ENCODE measurements around the gene SLC10A2.

The SLC10A2 gene

GRCh38 chr13:103007427-103007762, 58.8 kb downstream of the SLC10A2 start:
- H3K4me1 ChIP-seq (ENCODE audit: insufficient read depth, insufficient read length): no peaks in the 10 kb centered on the region
- H3K27me3 ChIP-seq (ENCODE audit: insufficient read depth, insufficient read length): no peaks in the 10 kb centered on the region
- no peak overlapping the region for H3K4me3 ChIP-seq (ENCODE audit: insufficient read length, low read depth)
- H3K9me3 ChIP-seq (ENCODE audit: insufficient read depth, low read length): no peaks in the 10 kb centered on the region
- TF ChIP-seq SUZ12 (IDR thresholded peaks at IDR 0.05; ENCODE audit: extremely low read depth, insufficient read depth, insufficient read length) (no peak), YY1 (IDR thresholded peaks at IDR 0.05; ENCODE audit: insufficient read depth, insufficient read length) (no peak), ZNF274 (IDR thresholded peaks at IDR 0.05; ENCODE audit: low read depth, low read length) (no peak)
- H3K9ac ChIP-seq (ENCODE audit: insufficient read length, low read depth): no peak overlapping the region
- no peak for DNase-seq (ENCODE audit: low read depth, low spot score)
- H3K36me3 ChIP-seq (ENCODE audit: insufficient read depth, insufficient read length, low read length): no peaks in the 10 kb centered on the region

- no peaks in the 10 kb centered on the region for H3K4me1 ChIP-seq (ENCODE audit: insufficient read depth, insufficient read length)
- H3K36me3 ChIP-seq (ENCODE audit: insufficient read depth, insufficient read length, low read length): no peaks in the 10 kb centered on the region
- TF ChIP-seq ZNF274 (IDR thresholded peaks at IDR 0.05; ENCODE audit: low read depth, low read length) (no peak), YY1 (IDR thresholded peaks at IDR 0.05; ENCODE audit: insufficient read depth, insufficient read length) (no peak), SUZ12 (IDR thresholded peaks at IDR 0.05; ENCODE audit: extremely low read depth, insufficient read depth, insufficient read length) (no peak)
- no peak for DNase-seq (ENCODE audit: low read depth, low spot score)
- H3K9ac ChIP-seq (ENCODE audit: insufficient read length, low read depth): no peak overlapping the region
- H3K9me3 ChIP-seq (ENCODE audit: insufficient read depth, low read length): no peaks in the 10 kb centered on the region
- H3K27me3 ChIP-seq (ENCODE audit: insufficient read depth, insufficient read length): no peaks in the 10 kb centered on the region
- no peak overlapping the region for H3K4me3 ChIP-seq (ENCODE audit: insufficient read length, low read depth)
Observed at GRCh38 chr13:103006641-103007426, 59.4 kb downstream of the SLC10A2 start.

GRCh38 chr13:103004661-103005345, 61.4 kb downstream of the SLC10A2 start:
- H3K4me1 ChIP-seq (ENCODE audit: insufficient read depth, insufficient read length): no peaks in the 10 kb centered on the region
- DNase-seq (ENCODE audit: low read depth, low spot score): no peak
- no peak overlapping the region for H3K9ac ChIP-seq (ENCODE audit: insufficient read length, low read depth)
- no peaks in the 10 kb centered on the region for H3K36me3 ChIP-seq (ENCODE audit: insufficient read depth, insufficient read length, low read length)
- H3K4me3 ChIP-seq (ENCODE audit: insufficient read length, low read depth): no peak overlapping the region
- H3K9me3 ChIP-seq (ENCODE audit: insufficient read depth, low read length): no peaks in the 10 kb centered on the region
- no peaks in the 10 kb centered on the region for H3K27me3 ChIP-seq (ENCODE audit: insufficient read depth, insufficient read length)
- TF ChIP-seq SUZ12 (IDR thresholded peaks at IDR 0.05; ENCODE audit: extremely low read depth, insufficient read depth, insufficient read length): no peak
- no peak for TF ChIP-seq YY1 (IDR thresholded peaks at IDR 0.05; ENCODE audit: insufficient read depth, insufficient read length)
- no peak for TF ChIP-seq ZNF274 (IDR thresholded peaks at IDR 0.05; ENCODE audit: low read depth, low read length)

- no peaks in the 10 kb centered on the region for H3K9me3 ChIP-seq (ENCODE audit: insufficient read depth, low read length)
- H3K36me3 ChIP-seq (ENCODE audit: insufficient read depth, insufficient read length, low read length): no peaks in the 10 kb centered on the region
- no peak for DNase-seq (ENCODE audit: low read depth, low spot score)
- no peak for TF ChIP-seq ZNF274 (IDR thresholded peaks at IDR 0.05; ENCODE audit: low read depth, low read length)
- no peak for TF ChIP-seq SUZ12 (IDR thresholded peaks at IDR 0.05; ENCODE audit: extremely low read depth, insufficient read depth, insufficient read length)
- no peak for TF ChIP-seq YY1 (IDR thresholded peaks at IDR 0.05; ENCODE audit: insufficient read depth, insufficient read length)
- H3K27me3 ChIP-seq (ENCODE audit: insufficient read depth, insufficient read length): no peaks in the 10 kb centered on the region
- no peak overlapping the region for H3K4me3 ChIP-seq (ENCODE audit: insufficient read length, low read depth)
- H3K9ac ChIP-seq (ENCODE audit: insufficient read length, low read depth): no peak overlapping the region
- H3K4me1 ChIP-seq (ENCODE audit: insufficient read depth, insufficient read length): no peaks in the 10 kb centered on the region
Observed at GRCh38 chr13:103003631-103004030, 62.6 kb downstream of the SLC10A2 start.

- Histone ChIP-seq H3K27me3 (ENCODE audit: insufficient read depth, insufficient read length) (no peaks in the 10 kb centered on the region), H3K9ac (ENCODE audit: insufficient read length, low read depth) (no peak overlapping the region), H3K4me1 (ENCODE audit: insufficient read depth, insufficient read length) (no peaks in the 10 kb centered on the region), H3K36me3 (ENCODE audit: insufficient read depth, insufficient read length, low read length) (no peaks in the 10 kb centered on the region), H3K4me3 (ENCODE audit: insufficient read length, low read depth) (no peak overlapping the region), H3K9me3 (ENCODE audit: insufficient read depth, low read length) (no peaks in the 10 kb centered on the region)
- no peak for DNase-seq (ENCODE audit: low read depth, low spot score)
- no peak for TF ChIP-seq SUZ12 (IDR thresholded peaks at IDR 0.05; ENCODE audit: extremely low read depth, insufficient read depth, insufficient read length)
- TF ChIP-seq YY1 (IDR thresholded peaks at IDR 0.05; ENCODE audit: insufficient read depth, insufficient read length): no peak
- TF ChIP-seq ZNF274 (IDR thresholded peaks at IDR 0.05; ENCODE audit: low read depth, low read length): no peak
Observed at GRCh38 chr13:103002279-103002678, 63.9 kb downstream of the SLC10A2 start.

GRCh38 chr13:103000157-103000556, 66.1 kb downstream of the SLC10A2 start:
- Histone ChIP-seq H3K36me3 (ENCODE audit: insufficient read depth, insufficient read length, low read length) (no peaks in the 10 kb centered on the region), H3K9me3 (ENCODE audit: insufficient read depth, low read length) (peaks cover 5% of the 10 kb centered on the region; the same call in 1 of the 2 replicates), H3K27me3 (ENCODE audit: insufficient read depth, insufficient read length) (no peaks in the 10 kb centered on the region), H3K4me1 (ENCODE audit: insufficient read depth, insufficient read length) (no peaks in the 10 kb centered on the region), H3K4me3 (ENCODE audit: insufficient read length, low read depth) (no peak overlapping the region), H3K9ac (ENCODE audit: insufficient read length, low read depth) (no peak overlapping the region)
- no peak for DNase-seq (ENCODE audit: low read depth, low spot score)
- TF ChIP-seq SUZ12 (IDR thresholded peaks at IDR 0.05; ENCODE audit: extremely low read depth, insufficient read depth, insufficient read length) (no peak), YY1 (IDR thresholded peaks at IDR 0.05; ENCODE audit: insufficient read depth, insufficient read length) (no peak), ZNF274 (IDR thresholded peaks at IDR 0.05; ENCODE audit: low read depth, low read length) (no peak)

GRCh38 chr13:102999499-102999898, 66.7 kb downstream of the SLC10A2 start:
- H3K9me3 ChIP-seq (ENCODE audit: insufficient read depth, low read length): peaks cover 10% of the 10 kb centered on the region; the same call in 1 of the 2 replicates
- TF ChIP-seq SUZ12 (IDR thresholded peaks at IDR 0.05; ENCODE audit: extremely low read depth, insufficient read depth, insufficient read length) (no peak), YY1 (IDR thresholded peaks at IDR 0.05; ENCODE audit: insufficient read depth, insufficient read length) (no peak), ZNF274 (IDR thresholded peaks at IDR 0.05; ENCODE audit: low read depth, low read length) (no peak)
- H3K9ac ChIP-seq (ENCODE audit: insufficient read length, low read depth): no peak overlapping the region
- DNase-seq (ENCODE audit: low read depth, low spot score): no peak
- no peaks in the 10 kb centered on the region for H3K27me3 ChIP-seq (ENCODE audit: insufficient read depth, insufficient read length)
- H3K36me3 ChIP-seq (ENCODE audit: insufficient read depth, insufficient read length, low read length): no peaks in the 10 kb centered on the region
- no peak overlapping the region for H3K4me3 ChIP-seq (ENCODE audit: insufficient read length, low read depth)
- no peaks in the 10 kb centered on the region for H3K4me1 ChIP-seq (ENCODE audit: insufficient read depth, insufficient read length)

Measured in NT2/D1 (cell line).